ENCODE results near the gene OTOP1.
"Not testable (repeated sequence)": the region's sequence is repeated elsewhere in the genome, so short reads cannot be mapped to it uniquely, and the experiment has no call there.

OTOP1 gene

GRCh38 chr4:4227510-4228355 lies 1.0 kb upstream of the OTOP1 start:
- no peak for DNase-seq (ENCODE audit: low read depth)

DNA sequence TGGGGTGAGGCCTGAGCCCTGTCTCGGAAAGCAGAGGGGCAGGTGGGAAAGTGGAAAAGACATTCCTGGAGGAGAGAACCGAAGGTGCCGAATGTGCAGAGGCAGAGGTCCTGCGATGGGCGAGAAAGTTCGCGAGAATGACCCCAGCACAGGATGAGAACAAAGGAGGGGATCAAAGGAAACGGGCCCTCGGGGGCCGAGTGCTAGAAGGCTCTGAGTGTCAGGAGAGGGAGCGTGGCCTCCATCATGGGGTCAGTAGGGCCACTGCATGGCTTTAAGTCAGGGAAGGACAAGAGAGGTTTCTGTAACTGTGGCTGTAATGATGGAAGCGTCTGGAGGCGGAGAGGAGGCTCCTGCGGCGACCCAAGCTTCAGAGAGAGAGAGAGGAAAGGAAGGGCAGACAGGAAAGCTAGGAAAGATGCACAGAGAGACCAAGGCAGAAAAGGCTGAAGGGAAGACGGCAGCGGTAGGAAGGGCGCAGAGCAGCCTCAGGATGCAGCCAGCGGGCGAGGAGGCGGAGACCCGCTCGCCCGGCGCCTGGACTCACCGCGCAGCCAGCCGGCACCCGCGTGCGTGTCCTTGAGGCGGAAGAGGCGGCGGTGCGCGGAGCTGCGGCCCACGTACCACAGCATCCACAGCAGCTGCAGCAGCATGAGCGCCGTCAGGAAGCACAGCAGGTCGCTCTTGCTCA lies 669 bp downstream of the OTOP1 start:
- no peak for DNase-seq (ENCODE audit: low read depth)

GRCh38 chr4:4217113-4217512 lies 9.6 kb downstream of the OTOP1 start:
- no peak for DNase-seq (ENCODE audit: low read depth)

- DNase-seq (ENCODE audit: low read depth), result no peak
Observed at GRCh38 chr4:4216648-4217047, 10.1 kb downstream of the OTOP1 start.

GRCh38 chr4:4213674-4214073 lies 13.1 kb downstream of the OTOP1 start:
- not testable (repeated sequence) for DNase-seq (ENCODE audit: low read depth)

GRCh38 chr4:4206204-4206603 lies 20.5 kb downstream of the OTOP1 start:
- DNase-seq (ENCODE audit: low read depth), result no peak

- no peak for DNase-seq (ENCODE audit: low read depth)
Observed at GRCh38 chr4:4204401-4204745, 22.4 kb downstream of the OTOP1 start.

DNA sequence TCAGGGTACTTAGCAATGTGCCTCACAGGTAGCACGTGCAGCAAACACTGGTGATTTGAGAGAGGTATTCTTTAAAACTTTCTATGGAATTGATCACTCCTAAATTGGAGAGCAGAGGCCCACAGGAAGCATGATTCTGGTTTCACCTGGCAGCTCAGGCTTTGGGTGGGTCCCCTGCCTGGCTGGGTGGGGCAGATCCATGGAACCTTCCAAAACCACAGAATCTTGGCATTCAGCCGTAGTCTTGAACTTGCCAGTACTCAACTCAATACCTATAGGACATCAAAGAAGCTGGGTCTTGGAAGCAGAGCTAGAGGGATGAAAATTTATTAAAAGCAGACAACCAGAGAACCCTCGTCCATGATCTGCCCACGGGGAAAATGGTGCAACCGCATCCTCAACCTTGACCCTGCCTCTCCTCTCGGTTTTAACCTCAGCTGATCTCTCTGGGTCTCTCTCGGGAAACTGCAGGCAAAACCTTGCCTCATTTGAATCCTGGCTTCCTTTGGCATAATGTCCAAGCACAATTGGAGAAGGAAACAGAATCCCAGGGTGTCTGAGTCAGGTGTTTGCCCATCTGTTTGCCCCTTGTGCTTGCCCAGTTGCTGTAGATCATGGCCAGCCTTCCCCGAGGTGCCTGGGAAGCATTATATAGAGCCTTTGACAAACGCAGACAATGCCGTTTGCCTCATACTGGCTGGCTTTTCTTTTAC lies 22.9 kb downstream of the OTOP1 start:
- no peak for DNase-seq (ENCODE audit: low read depth)

DNA sequence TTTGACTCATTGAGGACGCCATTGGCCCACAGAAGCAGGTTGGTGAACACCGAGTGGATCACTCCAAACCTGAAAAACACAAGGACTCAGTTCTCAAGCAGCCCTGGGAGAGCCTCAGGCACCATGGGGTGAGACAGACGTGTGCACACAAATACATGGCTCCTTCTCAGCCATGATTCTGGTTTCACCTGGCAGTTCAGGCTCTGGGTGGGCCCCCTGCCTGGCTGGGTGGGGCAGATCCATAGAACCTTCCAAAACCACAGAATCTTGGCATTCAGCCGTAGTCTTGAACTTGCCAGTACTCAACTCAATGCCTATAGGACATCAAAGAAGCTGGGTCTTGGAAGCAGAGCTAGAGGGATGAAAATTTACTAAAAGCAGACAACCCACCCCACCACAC lies 24.2 kb downstream of the OTOP1 start:
- DNase-seq (ENCODE audit: low read depth), result no peak

DNA sequence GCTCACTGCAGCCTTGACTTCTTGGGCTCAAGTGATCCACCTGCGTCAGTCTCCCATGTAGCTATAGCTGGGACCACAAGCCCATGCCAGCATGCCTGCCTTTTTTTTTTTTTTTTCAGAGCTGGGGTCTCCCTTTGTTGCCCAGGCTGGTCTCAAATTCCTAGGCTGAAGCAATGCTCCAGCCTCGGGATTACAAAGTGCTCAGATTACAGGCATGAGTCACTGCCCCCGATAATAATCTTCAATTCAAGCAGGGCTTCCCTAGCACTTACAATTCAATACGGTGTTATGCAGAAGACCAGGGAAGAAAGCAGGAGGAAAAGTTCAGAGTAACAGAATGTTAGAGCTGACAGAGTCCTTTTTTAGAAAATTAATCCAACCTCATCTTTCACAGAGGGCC lies 26.1 kb downstream of the OTOP1 start:
- no peak for DNase-seq (ENCODE audit: low read depth)

DNA sequence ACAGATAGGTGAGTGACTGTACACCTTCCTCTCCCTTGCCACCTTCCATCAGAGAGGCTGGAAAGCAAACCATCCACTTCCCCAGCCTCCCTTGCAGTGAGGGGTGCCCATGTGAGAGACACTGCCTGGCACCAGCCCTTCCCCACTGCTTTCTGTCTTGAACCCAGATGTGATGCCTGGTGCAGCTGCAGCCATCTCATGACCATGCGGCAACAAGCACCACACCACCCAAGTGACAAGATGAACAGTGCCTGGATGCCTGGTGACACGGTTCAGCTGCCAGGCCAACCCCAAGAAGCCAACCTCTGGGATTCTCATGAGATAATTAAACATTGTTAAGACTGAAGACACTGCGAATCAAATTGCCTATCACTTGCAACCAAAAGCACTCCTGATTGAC lies 31.4 kb downstream of the OTOP1 start:
- DNase-seq (ENCODE audit: low read depth), result no peak

DNA sequence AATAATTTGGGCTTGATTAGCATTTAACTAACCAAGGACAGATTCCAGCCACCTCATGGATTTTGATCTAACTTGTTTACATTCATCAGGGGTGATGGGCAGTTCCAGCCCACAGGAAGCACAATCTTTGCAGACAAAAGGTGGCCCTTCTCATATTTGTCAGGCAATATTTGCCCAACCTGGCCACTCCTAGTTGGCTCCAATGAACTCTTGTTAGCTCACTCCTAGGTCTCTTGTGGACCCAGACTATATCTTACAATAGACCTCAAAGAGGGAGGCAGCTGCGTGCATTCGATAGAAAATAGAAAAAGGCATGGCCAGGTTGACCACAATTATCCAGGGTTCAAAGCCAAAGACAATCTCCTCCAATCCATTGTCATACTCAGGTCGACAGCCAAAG lies 38.2 kb downstream of the OTOP1 start:
- DNase-seq (ENCODE audit: low read depth), result not testable (repeated sequence)

- no peak for DNase-seq (ENCODE audit: low read depth)
Observed at GRCh38 chr4:4185528-4185927, 41.2 kb downstream of the OTOP1 start.

DNA sequence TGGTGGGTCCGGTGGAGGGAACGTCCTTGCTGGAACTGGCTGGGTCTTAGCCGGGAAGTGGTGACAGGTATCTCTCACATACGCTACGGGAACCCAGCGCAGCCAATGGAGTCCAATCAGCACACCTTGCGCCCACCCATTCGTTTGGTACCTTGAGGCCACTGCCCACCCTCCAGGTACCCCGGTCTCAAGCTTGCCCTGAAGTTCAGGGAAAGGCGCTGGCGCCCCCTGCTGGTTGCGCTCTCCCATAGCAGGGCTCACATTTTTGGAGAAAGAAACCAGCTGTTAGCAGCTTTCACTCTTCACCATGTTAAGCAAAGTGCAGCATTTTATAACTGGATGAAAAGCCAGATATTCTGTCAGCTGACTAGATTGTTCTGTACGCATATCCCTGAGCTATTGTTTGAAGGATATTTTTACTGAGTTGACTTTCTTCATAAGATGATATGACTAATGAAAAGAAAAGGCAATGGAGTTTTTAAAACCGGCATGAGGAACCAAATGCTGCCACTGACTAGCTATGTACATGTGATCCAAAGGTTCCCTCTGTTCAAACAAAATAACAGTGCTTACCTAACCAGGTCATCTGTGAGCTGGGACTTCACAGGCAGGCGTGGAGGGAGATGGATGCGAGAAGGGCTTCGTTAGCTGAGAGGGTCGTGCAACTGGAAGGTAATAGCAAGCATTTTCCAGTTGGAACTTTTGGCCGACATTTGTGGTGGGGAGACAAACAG lies 43.7 kb downstream of the OTOP1 start:
- DNase-seq (ENCODE audit: low read depth), result no peak

DNA sequence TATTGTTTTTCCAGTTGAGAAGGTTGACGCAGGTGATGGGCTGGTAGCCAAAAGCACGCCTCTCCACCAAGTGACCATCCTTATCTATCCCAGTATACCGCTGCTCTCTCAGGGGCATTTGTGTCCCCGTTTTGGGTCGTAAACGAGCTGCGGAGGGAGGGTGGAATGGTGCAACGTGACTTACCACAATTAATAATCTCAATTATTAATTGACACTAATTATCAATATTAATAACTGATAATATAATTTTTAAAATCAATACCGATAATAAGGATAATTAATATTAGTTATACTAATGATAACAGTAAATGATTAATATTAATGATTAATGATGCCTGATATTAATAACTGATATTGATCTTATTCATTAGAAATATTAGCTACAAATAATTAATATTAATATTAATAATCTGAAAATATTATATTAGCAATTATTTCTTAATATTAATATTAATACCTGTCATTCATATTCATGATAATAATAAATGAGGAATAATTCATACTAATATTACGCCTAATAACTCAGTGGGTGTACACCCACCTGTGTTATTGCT lies 56.1 kb downstream of the OTOP1 start:
- no peak for DNase-seq (ENCODE audit: low read depth)

GRCh38 chr4:4167981-4168780 lies 58.5 kb downstream of the OTOP1 start:
- DNase-seq (ENCODE audit: low read depth), result not testable (repeated sequence)

DNA sequence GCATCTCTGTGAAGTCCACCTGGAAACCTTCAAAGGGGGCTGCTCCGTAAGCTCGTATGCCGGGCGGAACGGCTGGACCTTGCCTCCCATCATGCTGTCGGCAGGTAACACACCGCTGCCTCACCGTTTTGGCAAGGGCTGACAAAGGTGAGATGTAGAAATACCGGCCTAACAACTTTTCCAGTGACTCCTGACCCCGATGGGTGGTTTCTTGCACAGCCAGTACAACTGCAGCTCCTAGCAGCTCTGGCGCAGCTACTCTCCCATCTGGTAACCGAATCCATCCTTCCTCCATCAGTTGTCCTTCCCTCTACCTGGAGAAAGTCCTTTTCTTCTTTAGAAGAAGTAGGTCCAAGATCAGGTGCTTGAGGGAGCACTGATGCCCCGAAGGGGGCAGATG lies 59.7 kb downstream of the OTOP1 start:
- not testable (repeated sequence) for DNase-seq (ENCODE audit: low read depth)

- DNase-seq (ENCODE audit: low read depth), result not testable (repeated sequence)
Observed at GRCh38 chr4:4165701-4166392, 60.9 kb downstream of the OTOP1 start.

DNA sequence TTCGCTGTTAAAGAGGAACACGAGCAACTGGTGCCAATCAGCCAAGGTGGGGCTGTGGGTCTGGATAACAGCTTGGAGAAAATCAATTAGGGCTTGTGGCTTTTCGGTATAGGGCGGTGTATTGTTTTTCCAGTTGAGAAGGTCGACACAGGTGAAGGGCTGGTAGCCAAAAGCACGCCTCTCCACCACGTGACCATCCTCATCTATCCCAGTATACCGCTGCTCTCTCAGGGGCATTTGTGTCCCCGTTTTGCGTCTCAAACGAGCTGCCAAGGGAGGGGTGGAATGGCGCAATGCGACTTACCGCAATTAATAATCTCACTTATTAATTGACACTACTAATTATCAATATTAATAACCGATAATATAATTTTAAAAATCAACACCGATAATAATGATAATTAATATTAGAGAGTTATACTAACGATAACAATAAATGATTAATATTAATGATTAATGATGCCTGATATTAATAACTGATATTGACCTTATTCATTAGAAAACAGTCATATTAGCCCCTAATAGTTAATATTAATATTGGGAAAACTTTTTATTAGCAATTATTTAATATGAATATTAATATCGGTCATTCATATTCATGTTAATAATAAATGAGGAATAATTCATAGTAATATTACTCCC lies 62.1 kb downstream of the OTOP1 start:
- DNase-seq (ENCODE audit: low read depth), result not testable (repeated sequence)

- DNase-seq (ENCODE audit: low read depth), result not testable (repeated sequence)
Observed at GRCh38 chr4:4162186-4162585, 64.5 kb downstream of the OTOP1 start.
